NT2/D1 (cell line): ENCODE data around the gene ADAM17.
"Not testable (repeated sequence)": the region's sequence is repeated elsewhere in the genome, so short reads cannot be mapped to it uniquely, and the experiment has no call there.

Source experiments
- DNase-seq: peaks from one replicate; pipeline ENCODE4 v3.0.0-alpha.2; 2011; ENCODE audit warnings: low read depth, low spot score
- H3K27me3 ChIP-seq: 2 replicates; pipeline ENCODE4 v1.6.0; 2011; ENCODE audit warnings: mild to moderate bottlenecking; ENCODE audit not compliant: insufficient read length, insufficient read depth
- H3K36me3 ChIP-seq: 2 replicates; pipeline ENCODE4 v1.6.1; 2011; ENCODE audit warnings: mild to moderate bottlenecking, low read length, mixed read lengths; ENCODE audit not compliant: insufficient read depth, insufficient read length
- H3K4me1 ChIP-seq: 2 replicates; pipeline ENCODE4 v1.5.1; 2011; ENCODE audit not compliant: insufficient read depth, insufficient read length
- H3K4me3 ChIP-seq: 2 replicates; pipeline ENCODE4 v1.5.1; 2011; ENCODE audit warnings: low read depth; ENCODE audit not compliant: insufficient read length
- H3K9ac ChIP-seq: 2 replicates; pipeline ENCODE4 v1.6.0; 2011; ENCODE audit warnings: low read depth; ENCODE audit not compliant: insufficient read length
- H3K9me3 ChIP-seq: 2 replicates; pipeline ENCODE4 v1.5.1; 2011; ENCODE audit warnings: mild to moderate bottlenecking, low read length; ENCODE audit not compliant: insufficient read depth
- SUZ12 ChIP-seq: IDR thresholded peaks from 2 replicates; pipeline ENCODE4 v1.6.1; 2011; ENCODE audit not compliant: insufficient read length, insufficient read depth; ENCODE audit errors: extremely low read depth
- YY1 ChIP-seq: IDR thresholded peaks from 2 replicates; pipeline ENCODE4 v1.6.1; 2011; ENCODE audit not compliant: insufficient read length, insufficient read depth
- ZNF274 ChIP-seq: IDR thresholded peaks from 2 replicates; pipeline ENCODE4 v1.6.1; 2011; ENCODE audit warnings: mild to moderate bottlenecking, low read depth, low read length

ADAM17 gene

DNA sequence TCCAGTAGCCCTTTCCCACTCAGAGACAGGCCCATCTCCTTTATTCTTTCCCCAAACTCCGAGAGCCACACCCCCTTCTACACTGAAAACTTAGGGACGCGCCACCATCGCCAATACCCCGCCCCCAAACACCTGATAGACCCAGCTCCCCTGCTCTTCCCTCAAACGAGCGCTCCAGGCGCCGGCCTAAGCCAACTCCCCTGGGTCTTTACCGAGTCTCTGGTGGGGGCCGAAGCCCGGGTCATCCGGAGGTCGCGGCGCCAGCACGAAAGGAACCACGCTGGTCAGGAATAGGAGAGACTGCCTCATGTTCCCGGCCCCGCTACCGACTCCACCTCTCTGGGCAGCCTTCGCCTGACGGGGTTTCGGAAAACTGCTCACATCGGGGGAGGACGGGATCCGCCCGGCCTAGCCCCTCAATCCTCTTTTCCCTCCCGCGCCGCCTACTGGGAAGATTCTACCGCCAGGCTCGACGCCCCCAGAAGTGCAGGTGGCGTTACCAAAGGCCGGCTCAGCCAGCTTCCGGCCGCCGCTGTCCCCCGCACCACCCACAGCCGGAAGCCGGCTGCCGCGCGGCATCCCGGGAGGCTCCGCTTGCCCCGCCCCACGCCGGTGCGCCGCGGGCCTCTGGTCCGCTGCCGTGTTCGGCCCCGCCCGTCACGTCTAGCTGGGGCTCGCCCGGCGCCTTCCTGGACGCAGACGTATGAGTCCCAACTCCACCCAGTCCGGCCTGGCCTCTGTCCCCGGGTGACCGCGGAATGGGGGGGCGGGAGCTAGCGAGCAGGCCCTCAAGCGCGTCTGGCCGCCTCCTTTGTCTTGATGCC lies at the start of gene ADAM17:
TSS of gene ADAM17 (minus strand) at position 534 of the 824 bp plus-strand sequence. CDS start at position 309, 225 bp downstream.
- H3K4me3 ChIP-seq, result peak within 1 kb of the TSS; percentile 80
- peak; percentile 93 for DNase-seq
- H3K27me3 ChIP-seq, result no peaks in the 10 kb centered on the region
- H3K9me3 ChIP-seq, result no peaks in the 10 kb centered on the region
- peaks cover 3% of the 10 kb centered on the region for H3K4me1 ChIP-seq
- peaks cover under 1% of the 10 kb centered on the region for H3K36me3 ChIP-seq
- H3K9ac ChIP-seq, result peak within 1 kb of the TSS; percentile 89
- TF ChIP-seq SUZ12 (no peak), ZNF274 (no peak), YY1 (no peak)

DNA sequence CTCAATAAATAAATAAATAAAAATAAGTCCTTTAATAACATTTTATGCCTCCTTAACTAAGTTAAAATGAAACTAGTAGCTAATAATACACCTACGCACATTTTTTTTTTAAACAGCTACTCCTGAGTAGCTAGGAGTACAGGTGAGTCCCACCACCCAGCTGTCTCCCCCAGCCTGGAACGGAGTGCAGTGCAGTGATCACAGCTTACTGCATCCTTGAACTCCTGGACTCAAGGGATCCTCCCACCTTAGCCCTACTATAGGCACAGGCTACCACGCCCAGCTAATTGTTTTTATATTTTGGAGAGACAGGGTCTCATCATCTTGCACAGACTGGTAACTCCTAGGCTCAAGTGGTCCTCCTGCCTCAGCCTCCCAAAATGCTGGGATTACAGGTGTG lies 46.8 kb upstream of the ADAM17 start:
- Histone ChIP-seq H3K4me1 (peaks cover 2% of the 10 kb centered on the region), H3K27me3 (no peaks in the 10 kb centered on the region), H3K36me3 (peaks cover 27% of the 10 kb centered on the region), H3K9me3 (peaks cover 16% of the 10 kb centered on the region), H3K4me3 (no peak overlapping the region), H3K9ac (no peak overlapping the region)
- no peak for TF ChIP-seq YY1
- DNase-seq, result no peak

GRCh38 chr2:9601397-9601796 lies 45.8 kb upstream of the ADAM17 start:
- Histone ChIP-seq H3K36me3 (peaks cover 32% of the 10 kb centered on the region), H3K4me1 (no peaks in the 10 kb centered on the region)
- TF ChIP-seq SUZ12 (no peak), ZNF274 (no peak), YY1 (no peak)

DNA sequence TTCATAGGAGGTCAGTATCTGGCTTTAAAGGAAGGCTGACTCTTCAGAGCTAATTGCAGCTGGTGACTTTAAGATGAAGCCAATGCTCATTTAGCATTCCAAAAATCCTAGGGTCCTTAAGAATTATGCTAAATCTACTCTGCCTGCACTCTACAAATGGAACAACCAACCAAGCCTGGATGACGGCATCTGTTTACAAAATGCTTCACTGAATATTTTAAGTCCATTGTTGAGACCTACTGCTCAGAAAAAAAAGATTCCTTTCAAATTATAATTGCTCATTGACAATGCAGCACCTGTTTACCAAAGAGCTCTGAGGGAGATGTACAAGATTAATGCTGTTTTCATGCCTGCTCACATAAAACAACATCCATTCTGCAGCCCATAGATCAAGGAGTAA lies 43.8 kb upstream of the ADAM17 start:
- Histone ChIP-seq H3K9ac (no peak overlapping the region), H3K36me3 (peaks cover 33% of the 10 kb centered on the region), H3K4me3 (no peak overlapping the region), H3K27me3 (no peaks in the 10 kb centered on the region), H3K4me1 (no peaks in the 10 kb centered on the region), H3K9me3 (peaks cover 16% of the 10 kb centered on the region)
- TF ChIP-seq ZNF274 (no peak), SUZ12 (no peak), YY1 (no peak)
- DNase-seq, result no peak

More at GRCh38 chr2:9601397-9601796, 45.8 kb upstream of the ADAM17 start:
- no peak overlapping the region for H3K9ac ChIP-seq
- H3K4me3 ChIP-seq, result no peak overlapping the region
- H3K9me3 ChIP-seq, result peaks cover 16% of the 10 kb centered on the region
- DNase-seq, result no peak
- no peaks in the 10 kb centered on the region for H3K27me3 ChIP-seq

- TF ChIP-seq YY1 (no peak), SUZ12 (no peak), ZNF274 (no peak)
- DNase-seq, result no peak
- H3K4me1 ChIP-seq, result no peaks in the 10 kb centered on the region
- no peak overlapping the region for H3K4me3 ChIP-seq
- H3K9me3 ChIP-seq, result peaks cover 16% of the 10 kb centered on the region
- no peaks in the 10 kb centered on the region for H3K27me3 ChIP-seq
- peaks cover 31% of the 10 kb centered on the region for H3K36me3 ChIP-seq
- no peak overlapping the region for H3K9ac ChIP-seq
Observed at GRCh38 chr2:9596621-9597311, 41.1 kb upstream of the ADAM17 start.

DNA sequence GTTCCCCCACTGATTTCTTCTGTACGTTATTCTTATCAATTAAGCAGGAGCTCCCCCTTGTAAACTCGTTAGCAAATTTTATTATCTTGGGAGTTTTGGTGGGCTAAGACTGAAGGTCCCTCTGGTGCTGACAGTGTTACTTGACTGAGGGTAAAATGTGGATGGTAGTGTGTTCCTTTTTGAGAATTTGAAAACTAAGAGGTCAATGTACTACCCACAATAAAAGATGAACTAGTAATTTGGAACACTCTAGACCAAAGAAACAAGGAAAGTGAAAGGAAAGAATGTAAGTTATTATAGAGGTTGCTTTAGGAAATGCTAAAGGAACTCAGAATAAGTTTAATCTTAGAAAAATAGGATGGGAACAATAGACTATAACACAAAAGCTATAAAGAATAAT lies 40.1 kb upstream of the ADAM17 start:
- peaks cover 37% of the 10 kb centered on the region for H3K36me3 ChIP-seq
- no peaks in the 10 kb centered on the region for H3K4me1 ChIP-seq
- no peak for TF ChIP-seq YY1
- TF ChIP-seq SUZ12, result no peak
- no peak overlapping the region for H3K4me3 ChIP-seq
- peaks cover 16% of the 10 kb centered on the region for H3K9me3 ChIP-seq
- H3K27me3 ChIP-seq, result no peaks in the 10 kb centered on the region
- no peak overlapping the region for H3K9ac ChIP-seq
- DNase-seq, result no peak

DNA sequence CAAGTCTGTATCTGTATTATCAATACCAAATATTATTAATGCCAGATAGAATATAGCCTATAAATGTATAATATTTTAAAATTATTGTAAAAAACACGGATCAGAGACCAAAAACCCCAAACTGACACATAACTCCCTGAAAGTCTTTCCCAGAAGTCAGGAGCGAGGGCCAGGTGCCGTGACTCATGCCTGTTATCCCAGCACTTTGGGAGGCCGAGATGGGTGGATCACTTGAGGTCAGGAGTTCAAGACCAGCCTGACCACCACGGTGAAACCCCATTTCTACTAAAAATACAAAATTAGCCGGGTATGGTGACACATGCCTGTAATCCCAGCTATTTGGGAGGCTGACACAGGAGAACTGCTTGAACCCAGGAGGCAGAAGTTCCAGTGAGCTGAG lies 39.6 kb upstream of the ADAM17 start:
- H3K4me3 ChIP-seq, DNase-seq, H3K27me3 ChIP-seq, H3K9ac ChIP-seq, H3K4me1 ChIP-seq: not testable (repeated sequence)
- Histone ChIP-seq H3K9me3 (peaks cover 14% of the 10 kb centered on the region), H3K36me3 (peaks cover 37% of the 10 kb centered on the region)
